Measurements from ENCODE around the gene CPSF7.
"Not testable (repeated sequence)": the region's sequence is repeated elsewhere in the genome, so short reads cannot be mapped to it uniquely, and the experiment has no call there.

CPSF7 gene

DNA sequence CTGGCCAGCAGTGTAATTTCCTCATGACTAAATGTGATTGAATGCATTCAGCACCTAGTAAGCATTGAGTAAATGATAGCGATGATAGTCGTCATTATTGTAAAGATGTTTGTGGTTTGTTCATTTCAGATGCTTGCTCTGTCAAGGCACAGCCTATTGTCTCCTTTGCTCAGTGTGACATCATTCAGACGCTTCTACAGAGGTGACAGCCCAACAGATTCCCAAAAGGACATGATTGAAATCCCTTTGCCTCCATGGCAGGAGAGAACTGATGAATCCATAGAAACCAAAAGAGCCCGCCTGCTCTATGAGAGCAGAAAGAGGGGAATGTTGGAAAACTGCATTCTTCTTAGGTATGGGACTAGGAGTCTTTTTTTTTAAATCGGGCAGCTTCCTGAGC lies 7.7 kb upstream of the CPSF7 start:
- no peak for DNase-seq

GRCh38 chr11:61430839-61431238 lies 1.1 kb upstream of the CPSF7 start:
- DNase-seq: not testable (repeated sequence)

DNA sequence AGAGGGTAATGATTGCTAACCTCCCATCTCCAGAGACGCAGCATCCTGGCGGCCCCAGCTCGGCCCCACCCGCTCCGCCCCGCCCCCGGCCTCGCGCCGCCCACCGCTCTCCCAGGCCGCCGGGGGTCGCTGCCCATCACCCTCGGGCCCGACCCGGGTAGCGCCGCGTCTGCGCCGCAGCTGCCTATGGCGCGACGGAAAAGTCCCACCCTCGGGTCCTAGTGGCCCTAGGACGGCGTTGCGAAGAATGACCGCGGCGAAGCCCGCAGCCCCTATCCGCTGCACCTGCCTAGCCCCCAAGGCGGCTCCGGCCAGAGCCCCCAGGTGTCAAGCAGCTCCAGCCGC lies 457 bp downstream of the CPSF7 start:
- DNase-seq: peak; percentile 46 to 48

- no peak for DNase-seq
Observed at GRCh38 chr11:61425367-61426131, 4.2 kb downstream of the CPSF7 start.

GRCh38 chr11:61422226-61422625 lies 7.5 kb downstream of the CPSF7 start:
- no peak for DNase-seq

GRCh38 chr11:61418136-61418535 lies 11.6 kb downstream of the CPSF7 start:
- no peak for DNase-seq

GRCh38 chr11:61417670-61418069 lies 12.1 kb downstream of the CPSF7 start:
- DNase-seq: no peak

DNA sequence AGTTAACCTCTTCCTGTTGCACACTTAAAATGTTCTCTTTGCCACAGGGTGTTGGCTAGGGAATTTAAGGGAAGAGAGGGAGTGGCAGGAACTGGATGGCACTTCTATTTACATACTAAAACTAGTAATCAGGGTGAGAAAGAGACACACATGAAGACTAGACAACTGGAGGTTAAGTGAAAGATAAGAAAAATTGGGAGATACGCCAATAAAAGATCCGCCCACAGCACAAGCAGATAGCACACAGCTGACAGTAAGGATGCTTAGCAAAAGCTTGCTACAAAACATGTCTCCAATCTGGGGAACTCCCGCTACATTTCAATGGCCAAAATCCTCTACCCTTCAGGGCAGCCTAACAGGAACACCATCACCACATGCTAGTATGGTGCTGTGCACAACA lies 12.8 kb downstream of the CPSF7 start:
- no peak for DNase-seq

DNA sequence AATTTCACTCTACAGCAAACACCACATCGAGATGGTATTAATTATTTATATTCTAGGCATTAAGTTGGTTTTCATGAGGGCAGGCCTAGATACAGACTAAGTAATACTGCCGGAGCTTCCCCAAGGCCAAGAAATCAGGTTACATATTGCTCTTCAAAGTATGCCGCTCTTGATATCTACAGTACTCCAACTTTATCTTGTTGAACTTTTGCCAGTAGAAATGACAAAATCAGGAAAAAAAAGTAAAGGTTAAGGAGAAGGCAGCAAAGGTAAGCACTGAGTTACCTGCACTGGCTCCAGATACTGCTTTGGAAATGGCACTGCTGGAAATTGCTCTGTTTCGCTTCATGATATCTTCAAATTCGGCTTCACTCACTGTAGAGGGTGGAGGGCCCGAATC lies 14.4 kb downstream of the CPSF7 start:
- DNase-seq: no peak

DNA sequence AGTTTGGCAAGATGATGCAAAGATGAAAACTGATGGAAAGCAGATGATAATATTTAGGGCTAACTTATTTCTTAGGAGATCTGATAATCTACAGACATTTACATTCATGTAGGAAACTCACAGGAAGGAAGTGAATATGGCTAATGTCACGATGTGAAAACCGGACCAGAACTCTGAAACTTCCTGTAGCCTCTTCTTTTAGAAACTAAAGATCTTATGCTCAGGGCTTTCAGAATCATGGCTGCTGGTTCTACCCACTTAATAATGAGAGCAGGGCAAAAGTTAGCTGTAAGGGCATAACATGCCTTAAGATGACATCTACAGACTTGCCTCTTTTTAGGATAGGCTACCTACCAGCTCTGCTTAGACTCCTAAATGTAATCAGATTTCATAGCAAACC lies 15.2 kb downstream of the CPSF7 start:
- DNase-seq: no peak

DNA sequence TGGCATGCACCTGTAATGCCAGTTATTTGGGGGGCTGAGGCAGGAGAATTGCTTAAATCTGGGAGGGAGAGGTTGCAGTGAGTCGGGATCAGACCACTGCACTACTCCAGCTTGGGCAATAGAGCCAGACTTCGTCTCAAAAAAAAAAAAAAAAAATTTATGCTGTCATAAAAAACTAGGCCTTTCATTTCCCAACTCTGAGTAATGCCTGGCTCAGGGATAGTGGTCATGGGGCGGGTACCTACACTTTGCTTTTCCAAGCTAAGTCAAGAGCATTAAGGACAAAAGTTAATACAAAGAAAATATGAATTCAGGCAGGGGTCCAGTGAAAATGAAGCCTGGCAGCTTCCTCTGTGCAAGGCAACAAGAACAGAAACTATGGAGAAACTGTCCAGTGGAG lies 16.3 kb downstream of the CPSF7 start:
- no peak for DNase-seq

- DNase-seq: no peak
Observed at GRCh38 chr11:61411589-61411988, 18.2 kb downstream of the CPSF7 start.

DNA sequence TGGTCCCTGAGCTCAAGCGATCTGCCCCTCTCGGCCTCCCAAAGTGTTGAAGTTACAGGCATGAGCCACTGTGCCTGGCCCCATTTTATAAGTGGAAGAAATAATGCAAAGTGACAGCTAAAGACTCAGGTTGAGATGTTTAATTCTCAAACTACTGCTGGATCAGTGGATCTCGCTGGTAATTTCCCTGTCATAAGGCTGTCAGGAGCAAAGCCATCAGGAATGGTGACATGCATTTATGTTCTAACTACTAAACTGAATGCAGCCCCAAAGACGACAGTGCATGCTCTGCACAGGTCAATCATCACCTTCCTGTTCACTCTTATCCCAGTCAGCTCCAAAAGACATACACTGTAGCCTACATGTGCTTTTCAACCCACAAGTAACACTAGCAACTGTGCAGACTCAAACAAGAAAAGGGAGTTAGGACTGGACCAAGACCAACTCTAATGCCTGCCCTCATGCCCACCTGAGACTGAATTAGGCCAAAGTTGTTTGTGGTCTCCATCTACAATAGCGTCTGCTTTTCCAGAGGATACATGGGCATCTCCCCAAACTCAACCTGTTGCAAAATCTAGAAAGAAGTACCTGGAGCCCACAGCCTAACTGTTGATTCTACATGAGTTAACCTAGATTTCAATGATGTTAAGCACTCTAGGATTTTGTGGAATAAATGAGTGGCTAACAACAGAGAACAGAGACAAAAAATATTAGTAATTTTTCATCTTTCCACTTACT lies 22.6 kb downstream of the CPSF7 start:
- no peak for DNase-seq

DNA sequence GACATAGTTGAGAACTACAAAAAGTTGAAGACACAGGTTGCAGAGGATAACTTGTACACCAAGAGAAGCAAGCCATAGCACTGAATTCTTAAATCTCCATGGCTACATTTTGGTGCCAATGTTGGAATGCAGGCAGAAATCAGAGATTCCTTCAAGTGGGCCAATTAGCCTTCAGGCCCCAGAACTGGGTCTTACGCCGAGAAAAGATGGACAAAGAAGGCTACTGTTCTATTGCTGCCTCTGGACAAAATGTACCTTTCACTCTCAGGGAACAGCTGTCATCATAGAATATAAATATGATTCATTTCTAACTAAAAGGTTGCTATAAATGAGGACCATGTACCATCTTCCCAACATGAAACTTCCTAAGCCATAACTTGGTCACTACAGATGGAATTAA lies 23.7 kb downstream of the CPSF7 start:
- DNase-seq: no peak

DNA sequence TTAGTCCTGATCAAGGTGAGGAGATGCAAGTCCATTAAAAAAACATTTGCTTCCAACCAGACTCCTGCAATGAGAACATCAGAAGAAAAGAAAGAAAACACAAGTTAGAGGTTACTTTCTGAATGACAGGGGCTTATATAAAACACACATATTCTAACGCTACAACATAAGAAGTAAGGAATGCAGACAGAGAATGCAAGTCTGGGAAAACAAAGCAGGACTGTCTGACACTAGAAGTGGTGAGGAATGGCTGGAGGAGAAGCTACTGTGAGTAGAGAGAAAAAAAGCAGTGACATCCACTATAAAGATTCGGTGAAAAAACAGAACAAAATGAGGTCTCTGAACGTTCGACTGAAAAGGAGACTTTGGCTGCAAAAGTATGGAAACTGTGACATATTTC lies 25.1 kb downstream of the CPSF7 start:
- no peak for DNase-seq

- DNase-seq: no peak
Observed at GRCh38 chr11:61404103-61404502, 25.7 kb downstream of the CPSF7 start.

DNA sequence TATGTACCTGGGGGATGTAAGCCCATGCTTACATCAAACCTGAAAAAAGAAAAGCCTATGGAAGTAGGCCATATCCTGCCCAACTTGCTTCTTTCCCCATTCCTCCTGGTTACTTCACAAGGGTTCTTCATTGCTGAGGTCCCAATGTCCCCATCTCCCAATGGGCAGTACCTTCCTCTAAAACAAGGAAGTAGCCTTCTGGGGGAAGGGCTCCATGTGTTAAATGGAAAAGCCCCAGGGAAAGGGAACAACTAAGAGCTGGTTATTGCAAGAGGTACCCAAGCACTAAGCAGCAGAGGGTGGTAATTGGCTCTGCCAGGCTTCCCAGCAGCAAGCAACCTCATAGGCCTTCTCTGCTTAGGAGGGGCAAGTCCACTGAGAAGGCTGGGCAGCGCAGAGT lies 26.1 kb downstream of the CPSF7 start:
- no peak for DNase-seq

DNA sequence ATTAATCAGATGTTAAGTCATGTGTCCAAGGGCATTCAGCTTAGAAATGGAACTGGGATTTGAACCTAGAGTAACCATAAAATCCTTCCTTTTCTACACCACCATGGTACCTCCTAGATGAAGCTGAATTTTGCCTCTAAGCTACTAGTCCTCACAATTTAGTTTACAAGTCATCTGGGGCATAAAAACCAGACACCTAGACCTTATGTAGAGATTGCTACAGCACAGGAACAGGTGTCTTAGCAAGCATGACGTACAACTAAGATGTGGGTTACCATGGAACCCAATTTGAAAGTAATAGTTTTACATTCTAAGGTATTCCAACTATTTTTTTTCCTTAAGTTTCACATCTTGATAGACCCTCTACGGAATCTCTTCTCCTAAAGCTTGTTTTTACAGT lies 28.2 kb downstream of the CPSF7 start:
- DNase-seq: no peak

DNA sequence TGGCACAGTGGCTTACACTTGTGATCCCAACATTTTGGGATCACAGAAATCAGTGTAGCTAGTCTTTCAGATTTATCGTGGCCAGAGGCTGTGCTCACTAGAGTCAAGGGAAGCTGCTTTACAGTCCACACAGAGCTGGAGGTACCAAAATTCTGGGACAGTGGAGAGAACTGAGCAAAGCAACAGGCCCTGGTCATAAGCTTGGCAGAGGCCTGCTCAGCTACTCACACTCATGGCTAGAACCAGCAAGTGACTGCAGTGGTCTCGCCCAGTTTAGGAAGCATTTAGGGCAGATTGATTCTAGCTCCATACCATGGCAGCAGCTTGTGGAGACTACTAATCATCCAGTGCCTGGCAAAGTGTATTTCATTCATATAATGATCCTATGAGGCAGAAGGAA lies 28.6 kb downstream of the CPSF7 start:
- no peak for DNase-seq

DNA sequence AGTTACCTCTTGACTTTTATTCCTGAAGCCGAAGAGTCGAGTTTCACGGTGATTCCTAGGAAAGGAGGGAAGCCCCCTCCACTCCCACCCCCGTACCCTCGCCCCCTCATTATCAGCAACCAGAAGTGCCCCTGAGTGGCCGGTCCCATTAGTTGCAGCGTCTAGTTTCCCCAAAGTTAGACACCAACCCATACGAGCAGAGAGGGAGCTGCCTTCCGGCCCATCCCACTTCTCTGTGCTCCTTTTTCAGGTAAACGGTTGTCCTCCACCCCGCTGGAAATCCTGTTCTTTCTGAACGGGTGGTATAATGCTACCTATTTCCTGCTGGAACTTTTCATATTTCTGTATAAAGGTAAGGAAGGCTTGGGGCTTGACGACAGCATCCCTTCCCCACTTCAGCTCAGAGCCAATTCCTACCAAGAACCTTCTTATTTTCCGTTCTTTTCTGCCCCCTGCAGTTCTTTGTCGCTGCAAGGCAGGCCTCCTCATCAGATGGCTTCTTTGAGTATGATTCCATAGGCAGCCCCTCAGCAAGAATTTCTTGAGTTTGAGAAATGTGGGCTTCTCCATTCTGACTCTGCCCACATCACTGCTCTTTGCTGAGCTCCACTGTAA lies 36.7 kb downstream of the CPSF7 start:
- peak; percentile 57 to 59 for DNase-seq

- DNase-seq: no peak
Observed at GRCh38 chr11:61390161-61390560, 39.6 kb downstream of the CPSF7 start.

DNA sequence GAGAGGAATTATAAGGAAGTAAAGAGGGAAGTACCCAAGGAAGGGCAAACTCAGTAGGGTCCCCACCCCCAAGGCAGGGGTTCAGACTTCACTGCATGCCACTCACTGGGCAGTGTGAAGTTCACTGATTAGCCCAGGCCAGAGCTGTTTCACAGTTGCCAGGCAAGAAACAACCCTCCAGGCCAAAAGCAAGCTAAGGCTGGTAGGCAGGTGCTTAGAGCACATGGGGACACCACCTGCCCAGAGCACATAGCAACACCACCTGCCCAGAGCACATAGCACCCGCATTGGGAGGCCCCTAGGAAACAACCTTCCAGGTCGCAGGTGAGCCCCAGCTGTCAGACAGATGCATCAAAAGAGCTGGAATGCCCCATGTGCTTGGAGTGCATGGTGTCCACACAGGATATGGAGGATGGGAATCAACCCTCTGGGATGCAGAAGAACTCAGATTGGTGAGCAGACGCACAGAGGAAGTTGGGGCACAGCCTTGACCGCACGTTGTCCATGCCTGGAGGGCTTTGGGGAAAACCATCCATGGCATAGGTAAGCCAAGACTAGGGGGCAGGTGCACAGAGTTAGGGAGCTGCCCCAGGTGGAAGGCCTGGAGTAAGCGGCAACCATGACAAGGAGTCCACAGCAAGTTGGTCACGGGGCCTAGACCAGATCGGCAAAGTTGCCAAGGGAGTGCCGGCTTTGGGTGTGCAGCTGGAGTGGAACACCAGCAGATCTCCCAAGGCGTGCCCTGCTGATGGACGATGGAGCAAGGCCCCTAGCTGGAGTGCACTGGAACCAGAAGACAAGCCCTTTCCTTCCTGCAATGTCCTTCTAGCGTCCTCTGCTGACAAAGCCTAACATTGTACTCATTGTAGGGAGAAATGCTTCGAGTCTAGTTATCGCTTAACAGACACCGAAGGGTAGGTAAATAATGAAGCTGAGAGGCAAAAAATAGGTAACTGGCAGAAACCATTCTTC lies 45.2 kb downstream of the CPSF7 start:
- peak; percentile 16 for DNase-seq

DNA sequence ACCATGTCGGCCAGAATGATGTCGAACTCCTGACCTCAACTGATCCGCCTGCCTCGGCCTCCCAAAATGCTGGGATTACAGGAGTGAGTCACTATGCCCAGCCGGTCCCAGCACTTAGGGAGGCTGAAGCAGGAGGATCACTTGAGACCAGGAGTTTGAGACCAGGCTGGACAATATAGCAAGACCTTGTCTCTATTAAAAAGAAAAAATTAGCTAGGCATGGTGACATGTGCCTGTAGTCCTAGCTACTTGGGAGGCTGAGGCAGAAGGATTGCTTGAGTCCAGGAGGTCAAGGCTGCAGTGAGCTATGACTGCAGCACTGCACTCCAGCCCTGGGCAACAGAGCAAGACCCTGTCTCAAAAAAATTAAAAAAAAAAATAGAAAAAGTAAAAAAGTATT lies 45.9 kb downstream of the CPSF7 start:
- DNase-seq: not testable (repeated sequence)

Measured in Kasumi-1 (cell line).